Spleen (tissue), 7 donors: ENCODE results near the gene ZNF385B.

ENCODE experiments used
- POLR2A ChIP-seq, 3 donors: fragments of 450-650 bp; IDR thresholded peaks; one replicate each; pipeline ENCODE4 v1.5.1; 2017; ENCODE audit warnings: antibody characterized with exemption in 3 of 3, mild to moderate bottlenecking in 1 of 3
- POLR2AphosphoS5 ChIP-seq, 3 donors: sonication (generic); formaldehyde crosslinking; IDR thresholded peaks; one replicate each; pipeline ENCODE4 v1.5.1; 2017; ENCODE audit warnings: antibody characterized with exemption in 3 of 3
- TF ChIP-seq, protein P1 (sequence below), 11 experiments: fragments of 200-600 bp in 7 of 11; fragments of 450-650 bp in 4 of 11; sonication (generic) in 4 of 11; IDR thresholded peaks in 8 of 11; conservative IDR thresholded peaks in 3 of 11; 1 replicate in 7 of 11; 2 replicates in 4 of 11; pipeline versions ENCODE4 v1.4.0 to v1.8.0; 2016 to 2021; ENCODE audit warnings: antibody characterized with exemption in 11 of 11, inconsistent platforms in 4 of 11, mild to moderate bottlenecking in 1 of 11
- donor health status: DM: no; HTN: no; CAD: no; lungs with moderate emphysema.
- donor health status: DM: no; HTN: no; CAD: no.
- donor health status: DM: no; HTN: no; CAD: no.

DNA sequence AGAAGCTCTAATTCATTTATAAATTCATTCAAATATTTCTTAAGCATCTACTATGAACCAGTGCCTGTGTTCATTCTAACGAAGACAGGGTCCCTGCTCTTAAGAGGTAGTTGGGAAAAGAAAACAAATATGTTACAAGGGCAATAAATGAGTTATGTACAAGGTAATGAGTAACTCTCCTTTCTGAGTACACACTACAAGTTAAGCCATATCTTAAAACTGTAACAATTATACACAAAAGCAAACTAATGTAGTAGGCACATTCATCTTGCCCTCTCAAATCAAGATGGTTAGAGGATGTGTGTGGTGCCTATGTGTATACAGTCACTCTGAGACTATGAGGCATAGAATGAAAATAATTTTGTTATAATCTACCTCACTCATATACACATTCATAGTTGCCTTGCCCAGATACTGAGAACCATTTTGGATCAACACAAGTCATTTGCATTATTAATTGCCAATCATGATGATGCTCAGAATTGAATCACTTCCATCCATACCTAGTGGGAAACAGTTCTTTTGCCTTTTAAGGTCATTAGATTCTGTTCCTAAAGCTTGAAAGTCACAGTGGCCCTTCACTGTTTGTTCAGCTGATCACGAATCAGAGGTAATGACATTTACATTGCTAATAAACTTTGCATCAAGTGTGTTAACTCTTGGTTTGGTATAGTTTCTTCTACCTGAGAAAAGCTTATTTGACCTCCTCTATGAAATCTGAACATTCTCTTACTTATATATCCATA, 283.1 kb downstream of the ZNF385B start:
- TF ChIP-seq, protein P1, sequence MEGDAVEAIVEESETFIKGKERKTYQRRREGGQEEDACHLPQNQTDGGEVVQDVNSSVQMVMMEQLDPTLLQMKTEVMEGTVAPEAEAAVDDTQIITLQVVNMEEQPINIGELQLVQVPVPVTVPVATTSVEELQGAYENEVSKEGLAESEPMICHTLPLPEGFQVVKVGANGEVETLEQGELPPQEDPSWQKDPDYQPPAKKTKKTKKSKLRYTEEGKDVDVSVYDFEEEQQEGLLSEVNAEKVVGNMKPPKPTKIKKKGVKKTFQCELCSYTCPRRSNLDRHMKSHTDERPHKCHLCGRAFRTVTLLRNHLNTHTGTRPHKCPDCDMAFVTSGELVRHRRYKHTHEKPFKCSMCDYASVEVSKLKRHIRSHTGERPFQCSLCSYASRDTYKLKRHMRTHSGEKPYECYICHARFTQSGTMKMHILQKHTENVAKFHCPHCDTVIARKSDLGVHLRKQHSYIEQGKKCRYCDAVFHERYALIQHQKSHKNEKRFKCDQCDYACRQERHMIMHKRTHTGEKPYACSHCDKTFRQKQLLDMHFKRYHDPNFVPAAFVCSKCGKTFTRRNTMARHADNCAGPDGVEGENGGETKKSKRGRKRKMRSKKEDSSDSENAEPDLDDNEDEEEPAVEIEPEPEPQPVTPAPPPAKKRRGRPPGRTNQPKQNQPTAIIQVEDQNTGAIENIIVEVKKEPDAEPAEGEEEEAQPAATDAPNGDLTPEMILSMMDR (IDR thresholded peaks at IDR 0.05 in 8 of 11, conservative IDR thresholded peaks at IDR 0.05 in 3 of 11), result no peak
- TF ChIP-seq POLR2AphosphoS5 (IDR thresholded peaks at IDR 0.05) (no peak), POLR2A (IDR thresholded peaks at IDR 0.05) (no peak)
